Endothelial cell of umbilical vein (primary cell): Measurements from ENCODE around the gene MINDY4B. TPM values are rescaled to one million over a fixed set of nuclear protein-coding genes. Genes with fewer than 3 reads are reported as not detected.

Experiments
- BruUV-seq: library from RNA; stranded (reverse); fragments of 400-500 nt; replicated peaks from 2 replicates; lab custom pipeline; 2021; lab: Mats Ljungman, UMichigan
- CTCF ChIA-PET: fragments of 300-600, 350-600 bp; sonication (Branson Sonifier 250); formaldehyde crosslinking; loops from one replicate; lab custom pipeline; 2021; ENCODE audit warnings: antibody characterized with exemption, inconsistent platforms; lab: Charles Lee
- POLR2A ChIA-PET: fragments of 300-600, 350-600 bp; sonication (Branson Sonifier 250); formaldehyde crosslinking; loops from one replicate; lab custom pipeline; 2021; ENCODE audit warnings: antibody characterized with exemption, inconsistent platforms; lab: Charles Lee
- DNase-seq: peaks from one replicate; pipeline ENCODE4 v3.0.0-alpha.2; 2011; ENCODE audit warnings: low read depth, low spot score
- FAIRE-seq: peaks from 2 replicates; lab custom pipeline; 2011; peaks lifted over from hg19 to GRCh38; lab: Jason Lieb, UNC
- H2AFZ ChIP-seq: 2 replicates; pipeline ENCODE4 v1.6.0; 2012; ENCODE audit warnings: low read depth, low read length, control low read depth, inconsistent platforms
- H3K27ac ChIP-seq: 2 replicates; pipeline ENCODE4 v1.5.1; 2011; ENCODE audit warnings: low read depth, mild to moderate bottlenecking, control low read depth, low read length, moderate library complexity; ENCODE audit not compliant: insufficient read depth
- H3K27me3 ChIP-seq, 2 experiments: 2 replicates each; pipeline versions ENCODE4 v1.6.0 to v1.6.1; 2011; ENCODE audit warnings: low read length in 2 of 2, mixed read lengths in 1 of 2; ENCODE audit not compliant: control insufficient read depth in 2 of 2, insufficient read depth in 2 of 2
- H3K36me3 ChIP-seq, 2 experiments: 2 replicates in 1 of 2; 3 replicates in 1 of 2; pipeline ENCODE4 v1.5.1; 2011; ENCODE audit warnings: low read length in 2 of 2, mild to moderate bottlenecking in 1 of 2, moderate library complexity in 1 of 2; ENCODE audit not compliant: control insufficient read depth in 2 of 2, insufficient read depth in 2 of 2; ENCODE audit errors: extremely low read depth in 1 of 2
- H3K4me1 ChIP-seq: 3 replicates; pipeline ENCODE4 v1.5.1; 2011; ENCODE audit warnings: mild to moderate bottlenecking, low read length; ENCODE audit not compliant: control insufficient read depth, insufficient read depth; ENCODE audit errors: extremely low read depth
- H3K4me2 ChIP-seq: 2 replicates; pipeline ENCODE4 v1.6.1; 2011; ENCODE audit warnings: low read length, control low read depth, mixed read lengths; ENCODE audit not compliant: insufficient read depth
- H3K4me3 ChIP-seq, 3 experiments: fragments of 200-600 bp in 1 of 3; sonication (generic), shearing (Covaris generic) in 1 of 3; replicated peaks in 1 of 3; 2 replicates each; pipeline ENCODE4 v1.5.1; 2011 to 2016; ENCODE audit warnings: control low read depth in 3 of 3, low read length in 3 of 3, mild to moderate bottlenecking in 2 of 3, inconsistent platforms in 1 of 3, low read depth in 1 of 3, moderate library complexity in 1 of 3; ENCODE audit not compliant: insufficient read depth in 1 of 3
- H3K79me2 ChIP-seq: 2 replicates; pipeline ENCODE4 v1.6.0; 2012; ENCODE audit warnings: low read length, inconsistent platforms; ENCODE audit not compliant: control insufficient read depth, insufficient read depth
- H3K9ac ChIP-seq: replicated peaks from 2 replicates; pipeline ENCODE3; 2011; ENCODE audit warnings: low read length, control low read depth; ENCODE audit not compliant: insufficient read depth; ENCODE audit errors: extremely low read depth
- H3K9me1 ChIP-seq: replicated peaks from 3 replicates; pipeline ENCODE4 v1.6.0; 2011; ENCODE audit warnings: mild to moderate bottlenecking, low read length; ENCODE audit not compliant: control insufficient read depth, insufficient read depth; ENCODE audit errors: extremely low read depth
- H3K9me3 ChIP-seq: replicated peaks from 2 replicates; pipeline ENCODE4 v1.5.1; 2012; ENCODE audit warnings: low read length, inconsistent platforms; ENCODE audit not compliant: control insufficient read depth, insufficient read depth
- H4K20me1 ChIP-seq: replicated peaks from 2 replicates; pipeline ENCODE3; 2011; ENCODE audit warnings: mild to moderate bottlenecking, low read length; ENCODE audit not compliant: control insufficient read depth, insufficient read depth; ENCODE audit errors: extremely low read depth
- CTCF ChIP-seq, 2 donors: IDR thresholded peaks; 1 replicate in 1 of 2; 2 replicates in 1 of 2; pipeline ENCODE4 v1.5.1; 2011; ENCODE audit warnings: low read length in 2 of 2, mild to moderate bottlenecking in 2 of 2, moderate library complexity in 2 of 2, control low read depth in 1 of 2, inconsistent platforms in 1 of 2, low read depth in 1 of 2; ENCODE audit not compliant: insufficient read depth in 1 of 2; ENCODE audit errors: extremely low read depth in 1 of 2
- EZH2 ChIP-seq: IDR thresholded peaks from 2 replicates; pipeline ENCODE4 v1.6.1; 2012; ENCODE audit warnings: borderline replicate concordance, low read depth, mild to moderate bottlenecking, moderate library complexity, low read length, inconsistent platforms; ENCODE audit not compliant: severe bottlenecking
- FOS ChIP-seq: IDR thresholded peaks from 2 replicates; pipeline ENCODE4 v1.6.1; 2011; ENCODE audit warnings: mild to moderate bottlenecking, low read length, moderate library complexity, borderline replicate concordance; ENCODE audit not compliant: insufficient read depth
- GATA2 ChIP-seq: IDR thresholded peaks from 2 replicates; pipeline ENCODE4 v1.7.0; 2011; ENCODE audit warnings: low read depth, mild to moderate bottlenecking, moderate library complexity, mixed read lengths, low read length; ENCODE audit not compliant: insufficient read length, insufficient read depth
- JUN ChIP-seq: IDR thresholded peaks from 2 replicates; pipeline ENCODE4 v1.6.1; 2011; ENCODE audit warnings: borderline replicate concordance, low read depth; ENCODE audit not compliant: insufficient read length, insufficient read depth
- MAX ChIP-seq: IDR thresholded peaks from 2 replicates; pipeline ENCODE4 v1.6.1; 2011; ENCODE audit not compliant: insufficient read depth, insufficient read length
- MYC ChIP-seq: IDR thresholded peaks from one replicate; pipeline ENCODE4 v1.6.1; 2011; ENCODE audit warnings: mild to moderate bottlenecking, low read depth, low read length
- POLR2A ChIP-seq: IDR thresholded peaks from 2 replicates; pipeline ENCODE4 v1.6.1; 2012; ENCODE audit warnings: low read depth, mild to moderate bottlenecking, control low read depth, low read length
- POLR2AphosphoS5 ChIP-seq: IDR thresholded peaks from 2 replicates; pipeline ENCODE4 v1.6.1; 2012; ENCODE audit warnings: low read depth, mild to moderate bottlenecking, control low read depth, low read length, moderate library complexity; ENCODE audit not compliant: insufficient read depth
- dilution Hi-C: fragments of 300-500 bp; cut with MboI; formaldehyde crosslinking; loops from one replicate; pipeline ENCODE4 v1.15.0; 2019; ENCODE audit warnings: low sequenced_read_pairs; ENCODE audit not compliant: extremely low pct_ligation_motif_present
- intact Hi-C: fragments of 100-400 bp; cut with micrococcal nuclease; formaldehyde crosslinking; loops from one replicate; pipeline ENCODE4 v1.10.0; 2022
- polyA plus RNA-seq, 4 experiments: library from polyadenylated mRNA; depleted of rRNA in 3 of 4; stranded (reverse) in 3 of 4; unstranded in 1 of 4; fragments of >200 nt; gene quantifications; 2 replicates each; pipeline versions ENCODE4 v1.2.1 to v1.2.3, GENCODE V29; 2011 to 2012; ENCODE audit warnings: missing spikeins in 1 of 4
- total RNA-seq: library from RNA; stranded (reverse); gene quantifications from 2 replicates; pipeline ENCODE4 v1.2.3, GENCODE V29; 2021

MINDY4B gene
- total and polyA plus RNA-seq, 2 donors (not counting 3 experiments of a cell fraction or from before 2014, with no cell fraction given), result not detected

GRCh38 chr3:150917951-150918350, 12.7 kb upstream of the MINDY4B start:
- no peaks in the 10 kb centered on the region for H3K4me1 ChIP-seq
- no peaks in the 10 kb centered on the region for H3K79me2 ChIP-seq
- H3K9ac ChIP-seq, result no peak overlapping the region
- H3K4me2 ChIP-seq, result no peak overlapping the region
- H3K27me3 ChIP-seq, result peaks cover 0 to 2% of the 10 kb centered on the region in 2 experiments
- H2AFZ ChIP-seq, result no peak overlapping the region
- BruUV-seq, result no TSS peak
- no peaks in the 10 kb centered on the region for H3K9me1 ChIP-seq
- no peak overlapping the region for H3K4me3 ChIP-seq
- FAIRE-seq (no peak), DNase-seq (no peak)
- intact Hi-C loops, result no loop called here
- ChIA-PET POLR2A (no interaction called here), CTCF (interaction anchor here (0.8 kb wide), 2 partner anchors 155 to 229 kb away, joined by 3 to 6 read pairs; partner anchors contain the start of gene SIAH2)
- no peaks in the 10 kb centered on the region for H3K9me3 ChIP-seq
- no peaks in the 10 kb centered on the region for H3K36me3 ChIP-seq
- no peaks in the 10 kb centered on the region for H4K20me1 ChIP-seq
- H3K27ac ChIP-seq, result no peak overlapping the region
- TF ChIP-seq GATA2, result no peak
- TF ChIP-seq CTCF (IDR thresholded peaks at IDR 0.05; ENCODE audit: extremely low read depth in 1 of 2, insufficient read depth in 1 of 2, low read depth in 1 of 2, low read length in 2 of 2), result no peak
- no peak for TF ChIP-seq POLR2AphosphoS5
- TF ChIP-seq MAX, result no peak
- TF ChIP-seq MYC, result no peak
- no peak for TF ChIP-seq POLR2A
- no peak for TF ChIP-seq EZH2
- TF ChIP-seq FOS, result no peak
- TF ChIP-seq JUN, result no peak
- dilution Hi-C loops, result no loop called here
